Measurements from ENCODE around the gene NDEL1. TPM values are rescaled to one million over a fixed set of nuclear protein-coding genes. Genes with fewer than 3 reads are reported as not detected.

Gene NDEL1
- total RNA-seq, 1 experiment from 2014 or later, result 95.3 TPM

GRCh38 chr17:8445536-8445935 is 9.9 kb downstream of the NDEL1 start:
- intact Hi-C loops (cut with micrococcal nuclease), result no loop called here
- TF ChIP-seq CTCF (IDR thresholded peaks at IDR 0.05; ENCODE audit: unreplicated experiment), result no peak
- DNase-seq (ENCODE audit: unreplicated experiment), result no peak
- Mint-ChIP-seq H3K4me1 (ENCODE audit: insufficient read depth, unreplicated experiment) (peaks cover 19% of the 10 kb centered on the region), H3K27me3 (ENCODE audit: insufficient read depth, unreplicated experiment) (no peaks in the 10 kb centered on the region), H3K27ac (ENCODE audit: low read depth, unreplicated experiment) (no peak overlapping the region), H3K36me3 (ENCODE audit: insufficient read depth, unreplicated experiment) (peaks cover 80% of the 10 kb centered on the region), H3K4me3 (ENCODE audit: unreplicated experiment) (no peak overlapping the region), H3K9me3 (ENCODE audit: unreplicated experiment) (no peaks in the 10 kb centered on the region)
- no TSS peak for BruUV-seq (replicated peaks)
- ChIA-PET CTCF (interaction anchor here (0.7 kb wide), 1 partner anchor 371 kb away, joined by 3 read pairs; no protein-coding TSS in a partner anchor), POLR2A (interaction anchor here (0.6 to 1.0 kb wide), 3 partner anchors 63 to 601 kb away, joined by 3 read pairs; partner anchors contain the start of gene RPL26)

GRCh38 chr17:8447799-8448198 is 12.1 kb downstream of the NDEL1 start:
- peaks cover 6% of the 10 kb centered on the region for H3K4me1 Mint-ChIP-seq (ENCODE audit: insufficient read depth, unreplicated experiment)
- ChIA-PET CTCF (no interaction called here), POLR2A (interaction anchor here (1.2 kb wide), 1 partner anchor 16 kb away, joined by 3 read pairs; no protein-coding TSS in a partner anchor)
- DNase-seq (ENCODE audit: unreplicated experiment), result no peak
- H3K36me3 Mint-ChIP-seq (ENCODE audit: insufficient read depth, unreplicated experiment), result peaks cover 91% of the 10 kb centered on the region
- no peaks in the 10 kb centered on the region for H3K9me3 Mint-ChIP-seq (ENCODE audit: unreplicated experiment)
- no TSS peak for BruUV-seq (replicated peaks)
- intact Hi-C loops (cut with micrococcal nuclease), result no loop called here
- H3K27me3 Mint-ChIP-seq (ENCODE audit: insufficient read depth, unreplicated experiment), result no peaks in the 10 kb centered on the region
- H3K27ac Mint-ChIP-seq (ENCODE audit: low read depth, unreplicated experiment), result no peak overlapping the region
- no peak overlapping the region for H3K4me3 Mint-ChIP-seq (ENCODE audit: unreplicated experiment)
- no peak for TF ChIP-seq CTCF (IDR thresholded peaks at IDR 0.05; ENCODE audit: unreplicated experiment)

- no peaks in the 10 kb centered on the region for H3K9me3 Mint-ChIP-seq (ENCODE audit: unreplicated experiment)
- BruUV-seq (replicated peaks), result no TSS peak
- DNase-seq (ENCODE audit: unreplicated experiment), result no peak
- no peak overlapping the region for H3K27ac Mint-ChIP-seq (ENCODE audit: low read depth, unreplicated experiment)
- no peak for TF ChIP-seq CTCF (IDR thresholded peaks at IDR 0.05; ENCODE audit: unreplicated experiment)
- ChIA-PET CTCF (no interaction called here), POLR2A (interaction anchor here (1.2 kb wide), 1 partner anchor 16 kb away, joined by 3 read pairs; no protein-coding TSS in a partner anchor)
- no peak overlapping the region for H3K4me3 Mint-ChIP-seq (ENCODE audit: unreplicated experiment)
- intact Hi-C loops (cut with micrococcal nuclease), result no loop called here
- no peaks in the 10 kb centered on the region for H3K27me3 Mint-ChIP-seq (ENCODE audit: insufficient read depth, unreplicated experiment)
- peaks cover 92% of the 10 kb centered on the region for H3K36me3 Mint-ChIP-seq (ENCODE audit: insufficient read depth, unreplicated experiment)
- peaks cover 2% of the 10 kb centered on the region for H3K4me1 Mint-ChIP-seq (ENCODE audit: insufficient read depth, unreplicated experiment)
Observed at GRCh38 chr17:8448310-8448709, 12.6 kb downstream of the NDEL1 start.

GRCh38 chr17:8451933-8452614 is 16.4 kb downstream of the NDEL1 start:
- CTCF ChIA-PET, result interaction anchor here (0.7 to 1.4 kb wide), 5 partner anchors 12 to 406 kb away, joined by 3 to 4 read pairs (median 3); no protein-coding TSS in a partner anchor

More at GRCh38 chr17:8451933-8452614, 16.4 kb downstream of the NDEL1 start:
- no TSS peak for BruUV-seq (replicated peaks)
- H3K9me3 Mint-ChIP-seq (ENCODE audit: unreplicated experiment), result no peaks in the 10 kb centered on the region
- DNase-seq (ENCODE audit: unreplicated experiment), result no peak
- POLR2A ChIA-PET, result interaction anchor here (0.6 to 1.8 kb wide), 4 partner anchors 13 to 21 kb away, joined by 3 to 5 read pairs (median 3); partner anchors contain the start of gene NDEL1
- H3K36me3 Mint-ChIP-seq (ENCODE audit: insufficient read depth, unreplicated experiment), result peaks cover 91% of the 10 kb centered on the region
- intact Hi-C loops (cut with micrococcal nuclease), result no loop called here
- no peak overlapping the region for H3K4me3 Mint-ChIP-seq (ENCODE audit: unreplicated experiment)
- TF ChIP-seq CTCF (IDR thresholded peaks at IDR 0.05; ENCODE audit: unreplicated experiment), result no peak
- no peaks in the 10 kb centered on the region for H3K4me1 Mint-ChIP-seq (ENCODE audit: insufficient read depth, unreplicated experiment)
- H3K27ac Mint-ChIP-seq (ENCODE audit: low read depth, unreplicated experiment), result no peak overlapping the region
- H3K27me3 Mint-ChIP-seq (ENCODE audit: insufficient read depth, unreplicated experiment), result no peaks in the 10 kb centered on the region
